ENCODE data around the gene PARD3B. TPM values are rescaled to one million over a fixed set of nuclear protein-coding genes. Genes with fewer than 3 reads are reported as not detected.
"Not testable (repeated sequence)": the region's sequence is repeated elsewhere in the genome, so short reads cannot be mapped to it uniquely, and the experiment has no call there.

The PARD3B gene
- total and polyA plus RNA-seq, 8 donors, result 18.5 to 24.6 (median 21.1) TPM

DNA sequence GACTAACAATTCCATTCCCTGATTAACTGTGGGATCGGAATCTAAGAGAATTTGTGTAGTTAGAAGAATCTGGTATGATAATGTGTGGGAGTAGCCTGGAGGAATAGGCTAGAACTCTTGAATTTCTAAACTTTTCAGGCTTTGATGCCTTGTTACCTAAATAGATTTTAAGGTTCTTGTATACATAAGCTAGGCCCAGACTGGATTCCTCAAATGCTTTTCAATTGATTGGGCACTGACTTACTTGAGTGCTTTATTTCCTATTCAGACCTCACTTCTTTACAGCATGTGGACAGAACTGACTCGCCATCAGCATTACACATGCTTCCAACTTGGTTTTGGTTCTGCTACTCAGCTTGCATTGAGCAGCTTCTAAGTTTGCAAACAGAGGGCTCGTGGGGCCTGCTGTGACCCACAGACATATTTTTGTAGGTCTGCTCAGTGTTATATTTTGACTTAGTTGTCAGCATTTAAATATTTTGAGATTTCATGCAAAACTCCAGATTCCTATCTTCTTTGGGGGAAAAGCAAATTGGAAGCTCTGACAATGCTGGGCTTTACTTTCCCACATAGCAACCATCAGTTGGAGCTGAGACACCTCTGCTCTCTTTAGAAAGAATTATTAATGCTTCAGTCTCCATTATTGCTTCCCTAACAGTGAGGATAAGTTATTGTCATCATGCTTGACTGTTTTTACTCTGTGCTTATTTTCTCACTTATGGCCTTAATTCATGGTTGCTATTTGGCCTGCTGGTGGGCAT, 5.7 kb downstream of the PARD3B start:
- ATAC-seq, result peak; percentile 12
- no peak for TF ChIP-seq CTCF (IDR thresholded peaks at IDR 0.05)
- no peak overlapping the region for H3K27ac ChIP-seq

DNA sequence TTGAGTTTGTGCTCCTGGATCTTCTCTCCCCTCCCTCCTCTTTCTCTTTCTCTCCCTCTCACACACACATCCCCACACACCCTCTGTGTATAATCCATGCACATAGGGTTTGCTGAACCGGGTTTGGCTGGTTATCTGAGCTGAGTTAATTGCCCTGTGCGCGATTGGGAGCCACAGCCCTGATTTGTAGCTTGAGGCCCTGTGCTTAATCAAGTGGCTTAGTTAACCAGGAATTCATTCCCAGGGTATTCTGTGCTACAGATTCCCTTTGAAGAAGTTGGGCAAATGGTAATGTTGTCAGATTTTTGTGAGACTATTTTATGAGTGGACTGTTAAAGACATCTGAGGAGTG, 6.2 kb downstream of the PARD3B start:
- DNase-seq (no peak), ATAC-seq (no peak)
- H3K27ac ChIP-seq, result no peak overlapping the region
- H3K27me3 ChIP-seq, result peaks cover 0 to 2% of the 10 kb centered on the region in 2 donors
- H3K4me3 ChIP-seq, result no peak overlapping the region
- peaks cover 5 to 9% of the 10 kb centered on the region in 2 donors for H3K4me1 ChIP-seq
- intact Hi-C loops (cut with DNase I), result no loop called here
- no peaks in the 10 kb centered on the region for H3K9me3 ChIP-seq
- no peaks in the 10 kb centered on the region for H3K36me3 ChIP-seq
- no peak for TF ChIP-seq CTCF (IDR thresholded peaks at IDR 0.05)

More for the DNA sequence above, 5.7 kb downstream of the PARD3B start:
- intact Hi-C loops (cut with DNase I), result no loop called here
- H3K27me3 ChIP-seq, result peaks cover 0 to 7% of the 10 kb centered on the region in 2 donors
- DNase-seq, result no peak
- no peaks in the 10 kb centered on the region for H3K36me3 ChIP-seq
- H3K4me1 ChIP-seq, result peaks cover 9% of the 10 kb centered on the region in 2 donors
- H3K4me3 ChIP-seq, result no peak overlapping the region
- H3K9me3 ChIP-seq, result no peaks in the 10 kb centered on the region

- ATAC-seq, result no peak
Measured at GRCh38 chr2:204557604-204558003, 12.3 kb downstream of the PARD3B start.

DNA sequence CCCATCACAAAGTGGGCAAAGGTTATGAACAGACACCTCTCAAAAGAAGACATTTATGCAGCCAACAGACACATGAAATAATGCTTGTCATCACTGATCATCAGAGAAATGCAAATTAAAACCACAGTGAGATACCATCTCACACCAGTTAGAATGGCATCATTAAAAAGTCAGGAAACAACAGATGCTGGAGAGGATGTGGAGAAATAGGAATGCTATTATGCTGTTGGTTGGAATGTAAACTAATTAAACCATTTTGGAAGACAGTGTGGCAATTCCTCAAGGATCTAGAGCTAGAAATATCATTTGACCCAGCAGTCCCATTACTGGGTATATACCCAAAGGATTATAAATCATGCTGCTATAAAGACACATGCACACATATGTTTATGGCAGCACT, 14.1 kb downstream of the PARD3B start:
- ATAC-seq; H3K27ac ChIP-seq; H3K9me3 ChIP-seq; H3K27me3 ChIP-seq; DNase-seq; intact Hi-C loops (cut with DNase I); H3K36me3 ChIP-seq; H3K4me3 ChIP-seq; H3K4me1 ChIP-seq: not testable (repeated sequence)

More at GRCh38 chr2:204557604-204558003, 12.3 kb downstream of the PARD3B start:
- Histone ChIP-seq H3K27ac (no peak overlapping the region), H3K36me3 (no peaks in the 10 kb centered on the region), H3K4me1 (no peaks in the 10 kb centered on the region), H3K9me3 (no peaks in the 10 kb centered on the region), H3K27me3 (no peaks in the 10 kb centered on the region), H3K4me3 (no peak overlapping the region)
- no peak for TF ChIP-seq CTCF (IDR thresholded peaks at IDR 0.05)
- DNase-seq, result no peak
- intact Hi-C loops (cut with DNase I), result no loop called here

- H3K4me3 ChIP-seq, result no peak overlapping the region
- no peaks in the 10 kb centered on the region for H3K4me1 ChIP-seq
- no peak for TF ChIP-seq CTCF (IDR thresholded peaks at IDR 0.05)
- ATAC-seq (no peak), DNase-seq (no peak)
- no peaks in the 10 kb centered on the region for H3K9me3 ChIP-seq
- intact Hi-C loops (cut with DNase I), result no loop called here
- H3K36me3 ChIP-seq, result no peaks in the 10 kb centered on the region
- H3K27me3 ChIP-seq, result no peaks in the 10 kb centered on the region
- no peak overlapping the region for H3K27ac ChIP-seq
Measured at GRCh38 chr2:204560902-204561301, 15.6 kb downstream of the PARD3B start.

DNA sequence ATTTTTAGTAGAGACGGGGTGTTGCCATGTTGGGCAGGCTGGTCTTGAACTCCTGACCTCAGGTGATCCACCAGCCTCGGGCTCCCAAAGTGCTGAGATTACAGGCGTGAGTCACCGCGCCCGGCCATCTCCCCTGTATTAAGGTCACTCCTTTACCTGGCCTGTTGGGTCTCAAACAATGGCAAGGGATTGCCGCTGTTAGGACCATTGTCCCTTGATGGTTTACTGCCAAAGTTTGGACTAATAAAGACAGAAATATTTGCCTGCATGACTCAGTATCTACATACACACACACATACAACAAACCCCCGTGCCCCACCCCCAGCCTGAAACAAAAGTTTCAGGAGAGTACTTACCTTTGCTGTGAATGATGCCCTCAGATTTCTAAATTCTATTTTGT, 16.5 kb downstream of the PARD3B start:
- H3K4me1 ChIP-seq, result peaks cover 0 to 2% of the 10 kb centered on the region in 2 donors
- DNase-seq, result no peak
- no peaks in the 10 kb centered on the region for H3K27me3 ChIP-seq
- H3K36me3 ChIP-seq, result no peaks in the 10 kb centered on the region
- no peak for ATAC-seq
- H3K27ac ChIP-seq, result no peak overlapping the region
- H3K9me3 ChIP-seq, result no peaks in the 10 kb centered on the region
- intact Hi-C loops (cut with DNase I), result no loop called here
- no peak for TF ChIP-seq CTCF (IDR thresholded peaks at IDR 0.05)
- H3K4me3 ChIP-seq, result no peak overlapping the region
